Measurements from ENCODE around the gene ANKRD24.
"Not testable (repeated sequence)": the region's sequence is repeated elsewhere in the genome, so short reads cannot be mapped to it uniquely, and the experiment has no call there.

ANKRD24 gene

DNA sequence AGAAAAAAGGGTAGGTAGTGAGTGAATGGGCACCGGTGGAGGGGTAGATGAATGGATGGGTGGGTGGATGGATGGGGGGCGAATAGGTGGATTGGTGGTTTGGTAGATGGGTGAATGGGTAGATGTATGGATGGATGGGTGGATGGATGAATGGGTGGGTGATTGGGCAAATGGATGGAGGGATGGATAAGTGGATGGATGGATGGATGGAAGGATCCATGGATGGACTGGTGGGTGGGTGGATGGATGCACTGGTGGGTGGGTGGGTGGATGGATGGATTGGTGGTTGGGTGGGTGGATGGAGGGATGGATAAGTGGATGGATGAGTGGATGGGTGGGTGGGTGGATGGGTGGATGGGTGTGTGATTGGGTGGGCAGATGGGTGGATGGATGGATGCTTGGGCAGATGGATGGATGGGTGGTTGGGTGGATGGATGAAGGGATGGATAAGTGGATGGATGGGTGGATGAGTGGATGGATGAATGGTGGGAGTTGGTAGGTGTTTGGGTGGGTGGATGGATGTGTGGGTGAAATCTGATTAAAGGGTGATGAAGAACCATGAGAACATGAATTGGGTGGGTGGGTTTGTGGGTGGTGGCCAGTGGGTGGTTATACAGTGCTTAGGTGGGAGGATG lies 2.3 kb downstream of the ANKRD24 start:
- Histone ChIP-seq H3K4me3 (ENCODE audit: low read length in 2 of 2) (no peak overlapping the region), H3K9me3 (ENCODE audit: control insufficient read depth in 2 of 2, low read length in 2 of 2) (no peaks in the 10 kb centered on the region), H3K4me1 (ENCODE audit: control insufficient read depth in 2 of 2, insufficient read depth in 2 of 2, low read length in 2 of 2) (peaks cover 20 to 26% of the 10 kb centered on the region in 2 donors), H3K36me3 (ENCODE audit: control insufficient read depth in 2 of 2, insufficient read depth in 2 of 2, low read length in 2 of 2) (peaks cover under 1 to 4% of the 10 kb centered on the region in 2 donors), H3K9ac (ENCODE audit: low read depth in 1 of 2, low read length in 2 of 2) (no peak overlapping the region), H3K27me3 (ENCODE audit: control insufficient read depth in 2 of 2, insufficient read depth in 2 of 2, low read length in 2 of 2) (no peaks in the 10 kb centered on the region), H3K27ac (ENCODE audit: low read depth in 2 of 2, low read length in 2 of 2) (no peak overlapping the region)

DNA sequence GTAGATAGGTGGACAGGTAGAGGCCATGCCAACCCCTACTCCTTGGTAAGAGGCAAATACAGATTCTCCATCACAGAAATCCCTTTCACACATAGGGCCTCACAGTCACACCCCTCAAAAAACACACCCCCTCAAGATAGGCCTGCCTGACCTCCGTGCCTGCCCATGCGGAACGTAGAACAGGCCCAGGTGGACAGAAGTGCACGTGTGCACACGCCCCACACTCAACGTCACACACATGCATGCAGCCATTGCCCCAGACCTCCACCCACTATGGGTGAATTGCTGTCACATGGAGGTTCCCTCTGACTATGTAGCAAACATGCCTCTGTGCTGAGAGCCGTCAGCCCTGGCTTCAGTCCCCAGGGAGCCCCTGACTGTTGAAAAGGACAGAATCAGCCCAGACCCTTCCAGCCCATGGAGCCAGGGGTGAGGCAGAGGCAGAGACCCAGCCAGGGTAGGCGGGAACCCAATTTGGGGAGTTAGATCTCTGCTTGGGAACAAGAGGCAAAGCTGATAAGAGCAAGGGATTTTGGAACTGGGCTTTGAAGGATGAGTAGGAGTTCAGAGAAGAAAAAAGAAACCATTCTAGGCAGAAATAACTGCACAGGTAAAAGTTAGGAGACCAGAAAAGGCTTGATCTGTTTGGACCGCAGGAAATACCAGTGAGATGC lies 3.1 kb downstream of the ANKRD24 start:
- no peak overlapping the region for H3K27ac ChIP-seq (ENCODE audit: low read depth in 2 of 2, low read length in 2 of 2)
- H3K9me3 ChIP-seq (ENCODE audit: control insufficient read depth in 2 of 2, low read length in 2 of 2), result no peaks in the 10 kb centered on the region
- H3K36me3 ChIP-seq (ENCODE audit: control insufficient read depth in 2 of 2, insufficient read depth in 2 of 2, low read length in 2 of 2), result peaks cover 0 to under 1% of the 10 kb centered on the region in 2 donors
- no peak overlapping the region for H3K4me3 ChIP-seq (ENCODE audit: low read length in 2 of 2)
- no peaks in the 10 kb centered on the region for H3K27me3 ChIP-seq (ENCODE audit: control insufficient read depth in 2 of 2, insufficient read depth in 2 of 2, low read length in 2 of 2)
- H3K4me1 ChIP-seq (ENCODE audit: control insufficient read depth in 2 of 2, insufficient read depth in 2 of 2, low read length in 2 of 2), result peaks cover 15 to 20% of the 10 kb centered on the region in 2 donors
- no peak overlapping the region for H3K9ac ChIP-seq (ENCODE audit: low read depth in 1 of 2, low read length in 2 of 2)

DNA sequence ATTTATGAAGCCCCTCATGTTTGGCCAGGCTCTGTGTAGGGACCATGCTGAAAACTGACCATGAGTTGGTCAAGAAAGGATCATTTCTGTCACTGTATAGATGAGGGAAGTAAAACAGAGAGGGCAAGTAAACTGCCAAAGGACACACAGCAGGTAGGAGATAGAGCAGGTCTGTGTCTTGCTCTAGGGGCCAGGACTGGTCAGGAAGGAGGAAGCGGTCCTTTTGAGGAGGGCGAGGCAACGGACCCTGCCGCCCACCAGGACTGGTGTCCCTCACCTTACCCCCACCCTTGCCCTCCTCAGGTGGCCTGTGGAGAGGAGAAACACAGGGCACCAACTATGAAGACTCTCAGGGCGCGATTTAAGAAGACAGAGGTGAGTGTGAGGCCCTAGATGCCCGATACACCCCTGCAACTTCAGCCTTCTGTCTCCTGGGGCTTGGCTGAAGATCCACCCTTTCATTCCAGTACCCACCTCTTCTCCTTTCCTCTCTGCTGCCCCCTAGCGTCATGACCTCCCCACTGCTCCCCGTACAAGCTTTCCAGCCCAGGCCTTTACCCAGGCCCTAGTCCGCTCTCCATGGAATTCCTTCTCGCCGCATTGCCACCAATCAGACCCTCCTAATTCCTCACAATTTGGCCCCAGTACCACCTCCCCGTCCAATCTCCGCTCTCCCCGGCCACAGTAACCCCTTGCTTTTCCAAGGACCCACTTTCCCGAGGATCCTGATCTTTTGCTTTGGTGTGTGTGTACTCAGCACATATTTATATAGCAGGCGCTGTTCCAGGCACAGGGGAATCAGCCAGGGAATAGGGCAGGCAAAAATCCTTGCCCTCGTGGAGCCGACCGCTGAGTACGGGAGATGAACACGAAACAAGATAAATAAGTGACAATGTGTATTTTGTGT lies 3.9 kb downstream of the ANKRD24 start:
- Histone ChIP-seq H3K36me3 (ENCODE audit: control insufficient read depth in 2 of 2, insufficient read depth in 2 of 2, low read length in 2 of 2) (no peaks in the 10 kb centered on the region), H3K4me1 (ENCODE audit: control insufficient read depth in 2 of 2, insufficient read depth in 2 of 2, low read length in 2 of 2) (peaks cover 7 to 12% of the 10 kb centered on the region in 2 donors), H3K9me3 (ENCODE audit: control insufficient read depth in 2 of 2, low read length in 2 of 2) (no peaks in the 10 kb centered on the region), H3K4me3 (ENCODE audit: low read length in 2 of 2) (no peak overlapping the region), H3K27ac (ENCODE audit: low read depth in 2 of 2, low read length in 2 of 2) (no peak overlapping the region), H3K9ac (ENCODE audit: low read depth in 1 of 2, low read length in 2 of 2) (no peak overlapping the region), H3K27me3 (ENCODE audit: control insufficient read depth in 2 of 2, insufficient read depth in 2 of 2, low read length in 2 of 2) (no peaks in the 10 kb centered on the region)

DNA sequence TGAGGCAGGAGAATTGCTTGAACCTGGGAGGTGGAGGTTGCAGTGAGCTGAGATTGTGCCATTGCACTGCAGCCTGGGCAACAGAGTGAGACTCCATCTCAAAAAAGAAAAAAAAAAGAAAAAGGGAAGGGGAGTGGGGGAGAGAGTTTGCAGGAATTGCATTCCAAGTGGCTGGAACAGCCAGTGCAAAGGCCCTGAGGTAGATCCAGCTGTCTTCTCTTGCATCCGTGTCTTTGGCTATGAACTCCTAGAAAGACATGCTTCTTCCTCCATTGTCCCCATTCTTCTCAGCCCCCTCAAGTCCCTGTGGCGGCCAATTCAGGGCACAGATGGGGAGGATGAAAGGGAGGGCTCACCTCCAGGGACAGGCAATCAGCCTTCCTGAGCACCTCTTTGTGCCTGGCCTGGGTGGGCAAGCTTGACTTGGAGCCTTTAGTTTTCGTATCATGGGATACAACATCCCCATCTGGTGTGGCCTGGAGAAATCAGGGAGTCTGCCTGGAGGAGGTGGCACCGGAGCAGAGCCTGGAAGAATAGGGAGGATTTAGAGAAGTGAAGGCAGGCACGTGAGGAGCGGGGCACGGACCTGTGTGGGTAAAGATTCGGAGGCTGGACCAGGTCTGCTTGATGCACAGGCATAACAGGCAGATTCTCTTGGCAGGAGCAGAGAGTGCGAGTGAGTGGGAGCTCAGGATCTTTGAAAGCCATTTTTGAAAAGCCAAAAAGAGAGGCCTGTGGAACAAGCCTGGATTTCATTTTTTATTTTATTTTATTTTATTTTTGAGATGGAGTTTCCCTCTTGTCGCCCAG lies 5.0 kb downstream of the ANKRD24 start:
- Histone ChIP-seq H3K4me1 (ENCODE audit: control insufficient read depth in 2 of 2, insufficient read depth in 2 of 2, low read length in 2 of 2) (peaks cover 4 to 5% of the 10 kb centered on the region in 2 donors), H3K9ac (ENCODE audit: low read depth in 1 of 2, low read length in 2 of 2) (no peak overlapping the region), H3K36me3 (ENCODE audit: control insufficient read depth in 2 of 2, insufficient read depth in 2 of 2, low read length in 2 of 2) (no peaks in the 10 kb centered on the region), H3K9me3 (ENCODE audit: control insufficient read depth in 2 of 2, low read length in 2 of 2) (no peaks in the 10 kb centered on the region), H3K4me3 (ENCODE audit: low read length in 2 of 2) (no peak overlapping the region), H3K27me3 (ENCODE audit: control insufficient read depth in 2 of 2, insufficient read depth in 2 of 2, low read length in 2 of 2) (no peaks in the 10 kb centered on the region), H3K27ac (ENCODE audit: low read depth in 2 of 2, low read length in 2 of 2) (no peak overlapping the region)

DNA sequence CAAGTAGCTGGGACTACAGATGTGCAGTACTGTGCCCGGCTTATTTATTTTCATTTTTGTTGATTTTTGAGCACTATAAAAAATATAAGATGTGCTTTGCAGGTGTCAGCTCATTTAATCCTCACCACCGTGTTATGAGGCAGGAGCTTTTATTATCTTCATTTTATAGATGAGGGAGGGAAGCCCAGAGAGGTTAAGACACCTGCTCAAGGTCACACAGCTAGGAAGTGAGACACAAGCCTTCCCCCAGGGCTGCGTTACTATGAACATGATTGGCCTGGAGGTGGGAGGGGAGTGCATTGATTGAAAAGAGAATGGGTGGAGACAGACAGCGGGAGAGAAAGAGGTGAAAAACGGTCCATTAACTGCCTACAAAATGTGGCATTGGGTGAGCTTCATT lies 7.2 kb downstream of the ANKRD24 start:
- Histone ChIP-seq H3K36me3 (ENCODE audit: control insufficient read depth in 2 of 2, insufficient read depth in 2 of 2, low read length in 2 of 2) (no peaks in the 10 kb centered on the region), H3K4me1 (ENCODE audit: control insufficient read depth in 2 of 2, insufficient read depth in 2 of 2, low read length in 2 of 2) (peaks cover 0 to 5% of the 10 kb centered on the region in 2 donors), H3K27me3 (ENCODE audit: control insufficient read depth in 2 of 2, insufficient read depth in 2 of 2, low read length in 2 of 2) (peaks cover 0 to 5% of the 10 kb centered on the region in 2 donors), H3K9ac (ENCODE audit: low read depth in 1 of 2, low read length in 2 of 2) (no peak overlapping the region), H3K9me3 (ENCODE audit: control insufficient read depth in 2 of 2, low read length in 2 of 2) (no peaks in the 10 kb centered on the region), H3K4me3 (ENCODE audit: low read length in 2 of 2) (no peak overlapping the region), H3K27ac (ENCODE audit: low read depth in 2 of 2, low read length in 2 of 2) (no peak overlapping the region)

DNA sequence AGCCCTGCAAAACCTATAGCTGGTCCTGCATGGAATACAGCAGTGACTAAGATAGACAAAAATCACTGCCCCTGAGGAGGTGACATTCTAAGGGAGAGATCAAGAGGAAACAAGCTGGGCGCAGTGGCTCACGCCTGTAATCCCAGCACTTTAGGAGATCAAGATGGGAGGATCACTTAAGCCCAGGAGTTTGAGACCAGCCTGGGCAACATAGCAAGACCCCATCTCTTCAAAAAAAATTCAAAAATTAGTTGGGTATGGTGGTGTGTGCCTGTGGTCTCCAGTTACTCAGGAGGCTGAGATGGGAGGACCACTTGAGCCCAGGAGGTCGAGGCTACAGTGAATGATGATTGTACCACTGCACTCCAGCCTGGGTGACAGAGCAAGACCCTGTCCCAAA lies 10.0 kb downstream of the ANKRD24 start:
- not testable (repeated sequence) for H3K9me3 ChIP-seq (ENCODE audit: control insufficient read depth in 2 of 2, low read length in 2 of 2); H3K4me1 ChIP-seq (ENCODE audit: control insufficient read depth in 2 of 2, insufficient read depth in 2 of 2, low read length in 2 of 2)
- peaks cover 10% of the 10 kb centered on the region in 2 donors for H3K27me3 ChIP-seq (ENCODE audit: control insufficient read depth in 2 of 2, insufficient read depth in 2 of 2, low read length in 2 of 2)

DNA sequence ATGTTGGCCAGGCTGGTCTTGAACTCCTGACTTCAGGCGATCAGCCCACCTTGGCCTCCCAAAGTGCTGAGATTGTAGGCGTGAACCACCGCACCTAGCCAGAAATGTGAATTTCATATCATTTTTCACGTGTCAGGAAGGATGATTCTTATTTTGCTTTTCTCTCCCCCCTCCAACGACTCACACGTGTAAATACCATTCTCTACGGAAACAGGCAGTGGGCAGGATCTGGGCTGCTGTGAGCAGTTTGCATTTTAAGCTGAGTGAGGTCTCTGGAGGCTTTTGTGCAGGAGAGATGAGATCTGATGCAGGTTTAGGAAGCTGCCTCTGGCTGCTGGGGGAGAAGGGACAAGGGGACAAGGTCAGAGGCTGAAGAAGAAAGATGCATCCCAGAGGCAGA lies 11.9 kb downstream of the ANKRD24 start:
- H3K36me3 ChIP-seq (ENCODE audit: control insufficient read depth in 2 of 2, insufficient read depth in 2 of 2, low read length in 2 of 2), result no peaks in the 10 kb centered on the region
- no peak overlapping the region for H3K4me3 ChIP-seq (ENCODE audit: low read length in 2 of 2)
- H3K9me3 ChIP-seq (ENCODE audit: control insufficient read depth in 2 of 2, low read length in 2 of 2), result no peaks in the 10 kb centered on the region
- H3K27me3 ChIP-seq (ENCODE audit: control insufficient read depth in 2 of 2, insufficient read depth in 2 of 2, low read length in 2 of 2), result peaks cover 17 to 22% of the 10 kb centered on the region in 2 donors
- H3K27ac ChIP-seq (ENCODE audit: low read depth in 2 of 2, low read length in 2 of 2), result no peak overlapping the region
- H3K9ac ChIP-seq (ENCODE audit: low read depth in 1 of 2, low read length in 2 of 2), result no peak overlapping the region
- no peaks in the 10 kb centered on the region for H3K4me1 ChIP-seq (ENCODE audit: control insufficient read depth in 2 of 2, insufficient read depth in 2 of 2, low read length in 2 of 2)

More for the DNA sequence above, 10.0 kb downstream of the ANKRD24 start:
- H3K4me3 ChIP-seq (ENCODE audit: low read length in 2 of 2); H3K36me3 ChIP-seq (ENCODE audit: control insufficient read depth in 2 of 2, insufficient read depth in 2 of 2, low read length in 2 of 2); H3K9ac ChIP-seq (ENCODE audit: low read depth in 1 of 2, low read length in 2 of 2); H3K27ac ChIP-seq (ENCODE audit: low read depth in 2 of 2, low read length in 2 of 2): not testable (repeated sequence)

DNA sequence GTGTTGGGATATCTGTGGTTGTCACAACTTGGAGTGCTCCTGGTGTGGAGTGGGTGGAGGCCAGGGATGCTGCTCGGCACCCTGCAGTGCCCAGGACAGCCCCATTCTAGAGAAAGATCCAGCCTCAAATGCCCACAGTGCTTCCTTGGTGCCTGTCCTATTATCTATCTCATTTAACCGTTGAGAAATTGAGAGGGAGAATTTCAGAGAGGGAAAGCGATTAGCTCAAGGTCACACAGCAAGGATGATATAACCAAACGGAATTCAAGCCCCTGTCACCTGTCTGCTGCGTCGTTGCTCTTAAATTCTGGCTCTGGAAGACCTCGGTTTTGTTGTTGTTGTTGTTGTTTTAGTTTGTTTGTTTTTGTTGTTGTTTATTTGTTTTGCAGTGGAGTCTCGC lies 13.5 kb downstream of the ANKRD24 start:
- no peak overlapping the region for H3K27ac ChIP-seq (ENCODE audit: low read depth in 2 of 2, low read length in 2 of 2)
- peaks cover 20 to 24% of the 10 kb centered on the region in 2 donors for H3K27me3 ChIP-seq (ENCODE audit: control insufficient read depth in 2 of 2, insufficient read depth in 2 of 2, low read length in 2 of 2)
- no peaks in the 10 kb centered on the region for H3K9me3 ChIP-seq (ENCODE audit: control insufficient read depth in 2 of 2, low read length in 2 of 2)

DNA sequence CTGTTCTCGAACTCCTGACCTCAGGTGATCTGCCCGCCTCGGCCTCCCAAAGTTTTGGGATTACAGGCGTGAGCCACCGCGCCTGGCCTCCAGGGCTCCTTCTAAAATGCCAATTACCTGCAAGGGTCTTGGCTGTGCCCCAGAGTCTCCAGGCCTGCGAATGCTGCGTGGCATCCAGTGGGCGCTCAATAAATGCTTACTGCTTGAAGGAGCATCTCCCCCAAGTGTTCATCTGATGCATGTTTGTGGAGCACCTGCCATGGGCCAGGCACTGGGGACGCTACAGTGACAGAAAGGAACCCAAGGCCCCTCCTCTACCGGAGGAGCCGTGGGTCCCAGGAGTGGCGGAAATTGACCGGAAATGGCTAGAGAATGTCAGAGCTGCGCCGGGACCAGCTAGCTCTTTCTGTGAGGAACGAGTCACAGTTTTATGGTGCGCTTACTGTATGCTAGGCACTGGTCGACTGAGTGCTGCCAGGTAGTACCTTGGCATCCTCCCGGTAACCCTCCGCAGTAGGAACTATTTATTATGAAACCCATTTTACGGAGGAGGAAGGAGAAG lies 14.2 kb downstream of the ANKRD24 start:
- peaks cover 21 to 24% of the 10 kb centered on the region in 2 donors for H3K27me3 ChIP-seq (ENCODE audit: control insufficient read depth in 2 of 2, insufficient read depth in 2 of 2, low read length in 2 of 2)

More for the DNA sequence above, 13.5 kb downstream of the ANKRD24 start:
- Histone ChIP-seq H3K36me3 (ENCODE audit: control insufficient read depth in 2 of 2, insufficient read depth in 2 of 2, low read length in 2 of 2) (no peaks in the 10 kb centered on the region), H3K4me3 (ENCODE audit: low read length in 2 of 2) (no peak overlapping the region), H3K4me1 (ENCODE audit: control insufficient read depth in 2 of 2, insufficient read depth in 2 of 2, low read length in 2 of 2) (no peaks in the 10 kb centered on the region), H3K9ac (ENCODE audit: low read depth in 1 of 2, low read length in 2 of 2) (no peak overlapping the region)

More for the DNA sequence above, 14.2 kb downstream of the ANKRD24 start:
- H3K36me3 ChIP-seq (ENCODE audit: control insufficient read depth in 2 of 2, insufficient read depth in 2 of 2, low read length in 2 of 2), result no peaks in the 10 kb centered on the region
- H3K27ac ChIP-seq (ENCODE audit: low read depth in 2 of 2, low read length in 2 of 2), result no peak overlapping the region
- no peak overlapping the region for H3K9ac ChIP-seq (ENCODE audit: low read depth in 1 of 2, low read length in 2 of 2)
- no peaks in the 10 kb centered on the region for H3K4me1 ChIP-seq (ENCODE audit: control insufficient read depth in 2 of 2, insufficient read depth in 2 of 2, low read length in 2 of 2)
- H3K4me3 ChIP-seq (ENCODE audit: low read length in 2 of 2), result no peak overlapping the region
- no peaks in the 10 kb centered on the region for H3K9me3 ChIP-seq (ENCODE audit: control insufficient read depth in 2 of 2, low read length in 2 of 2)

Measured in mucosa of rectum (tissue), 2 donors.